Left renal cortex interstitium (tissue), 4 donors: Measurements from ENCODE around the gene DNAAF1. TPM values are rescaled to one million over a fixed set of nuclear protein-coding genes. Genes with fewer than 3 reads are reported as not detected.
A peak's percentile ranks its signal among the peaks of the same experiment; 100 is the strongest.

ENCODE experiments used
- DNase-seq, 4 donors: peaks; one replicate each; pipeline ENCODE4 v3.0.0-alpha.2; 2013; ENCODE audit warnings: low read depth in 4 of 4, low spot score in 2 of 4, missing footprints in 1 of 4
- polyA plus RNA-seq, 4 donors: library from polyadenylated mRNA; unstranded; fragments of 120-200 nt; gene quantifications; one replicate each; pipeline ENCODE4 v1.2.1, GENCODE V29; 2013; ENCODE audit not compliant: insufficient read length in 4 of 4

Gene DNAAF1
- polyA plus RNA-seq, 4 donors: 2.7 to 9.0 (median 5.2) TPM

DNA sequence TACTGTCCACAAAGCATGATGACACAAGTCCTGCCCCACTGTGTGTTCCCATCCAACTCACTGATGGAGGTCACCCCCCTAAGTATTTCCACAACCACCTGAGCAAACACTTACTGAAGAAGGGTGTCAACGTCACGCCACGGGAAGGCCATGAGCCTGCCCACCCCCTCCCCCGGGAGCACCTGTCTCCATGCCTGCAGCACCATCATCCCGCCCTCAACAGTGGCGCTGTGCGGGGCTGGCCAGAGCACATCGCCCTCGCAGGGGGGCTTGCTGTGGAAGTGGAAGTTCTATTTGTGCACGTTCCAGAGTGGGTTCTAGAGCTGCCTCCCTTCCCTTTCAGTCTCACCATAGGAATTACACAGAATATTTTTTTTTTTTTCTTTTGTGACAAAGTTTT, 24.1 kb upstream of the DNAAF1 start:
- DNase-seq: no peak

GRCh38 chr16:84124257-84125073, 20.6 kb upstream of the DNAAF1 start:
- DNase-seq: no peak

GRCh38 chr16:84131117-84131516, 14.0 kb upstream of the DNAAF1 start:
- DNase-seq: no peak

GRCh38 chr16:84132527-84133285, 12.4 kb upstream of the DNAAF1 start:
- no peak for DNase-seq

DNA sequence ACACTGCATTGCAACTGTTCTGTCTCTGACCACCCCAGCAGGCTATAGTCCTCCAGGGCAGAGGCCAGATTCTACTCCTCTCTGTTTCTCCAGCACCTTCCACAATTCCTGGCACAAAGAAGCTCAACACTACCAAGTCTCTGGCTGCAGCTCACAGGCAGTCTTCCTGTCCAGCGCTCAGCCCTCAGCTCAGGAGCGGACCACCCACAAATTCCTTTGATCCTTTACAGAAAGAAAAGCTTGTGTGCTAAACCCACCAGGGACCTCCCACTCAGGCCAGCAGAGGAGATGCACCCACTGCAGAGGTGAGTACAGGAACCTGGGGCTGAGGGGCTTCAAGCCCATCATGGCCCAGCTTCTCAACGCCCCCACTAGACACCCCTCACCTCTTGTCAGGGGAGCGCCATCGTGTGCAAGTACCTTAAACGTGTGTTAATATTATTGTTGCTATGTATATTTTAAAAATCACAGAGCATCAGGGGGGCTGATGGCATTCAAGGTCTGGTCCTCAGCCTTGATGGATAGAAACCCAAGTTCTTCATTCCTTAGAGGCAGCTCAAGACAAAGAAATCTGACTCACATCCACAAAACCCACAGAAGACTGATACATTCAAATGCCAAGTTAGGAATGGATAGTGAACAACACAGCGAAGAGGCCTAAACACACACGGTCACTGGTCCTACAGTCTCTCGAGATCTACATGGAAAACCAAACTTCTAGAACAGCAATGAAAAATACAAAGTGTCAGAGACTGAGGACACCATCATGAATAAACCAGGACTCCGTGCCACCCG, 8.6 kb upstream of the DNAAF1 start:
- DNase-seq: no peak

- no peak for DNase-seq
Measured at GRCh38 chr16:84137287-84137686, 7.8 kb upstream of the DNAAF1 start.

GRCh38 chr16:84137769-84138357, 7.2 kb upstream of the DNAAF1 start:
- DNase-seq: no peak

DNA sequence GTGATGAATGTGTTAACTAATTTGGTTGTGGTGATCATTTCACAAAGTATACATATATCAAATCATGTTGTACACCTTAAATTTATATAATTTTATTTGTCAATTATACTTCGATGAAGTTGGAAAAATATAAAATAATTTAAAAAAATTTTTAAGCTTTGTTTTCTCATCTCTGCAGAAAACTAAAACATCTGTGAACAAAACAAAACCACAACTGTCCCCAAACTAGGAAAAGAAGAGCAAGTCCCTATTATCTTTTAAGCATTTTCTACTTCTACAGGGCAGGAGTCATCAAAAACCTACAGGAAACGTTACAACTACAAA, 6.6 kb upstream of the DNAAF1 start:
- no peak for DNase-seq

GRCh38 chr16:84138824-84139627, 6.1 kb upstream of the DNAAF1 start:
- peak in 1 of 4 donors; percentile 41 for DNase-seq

DNA sequence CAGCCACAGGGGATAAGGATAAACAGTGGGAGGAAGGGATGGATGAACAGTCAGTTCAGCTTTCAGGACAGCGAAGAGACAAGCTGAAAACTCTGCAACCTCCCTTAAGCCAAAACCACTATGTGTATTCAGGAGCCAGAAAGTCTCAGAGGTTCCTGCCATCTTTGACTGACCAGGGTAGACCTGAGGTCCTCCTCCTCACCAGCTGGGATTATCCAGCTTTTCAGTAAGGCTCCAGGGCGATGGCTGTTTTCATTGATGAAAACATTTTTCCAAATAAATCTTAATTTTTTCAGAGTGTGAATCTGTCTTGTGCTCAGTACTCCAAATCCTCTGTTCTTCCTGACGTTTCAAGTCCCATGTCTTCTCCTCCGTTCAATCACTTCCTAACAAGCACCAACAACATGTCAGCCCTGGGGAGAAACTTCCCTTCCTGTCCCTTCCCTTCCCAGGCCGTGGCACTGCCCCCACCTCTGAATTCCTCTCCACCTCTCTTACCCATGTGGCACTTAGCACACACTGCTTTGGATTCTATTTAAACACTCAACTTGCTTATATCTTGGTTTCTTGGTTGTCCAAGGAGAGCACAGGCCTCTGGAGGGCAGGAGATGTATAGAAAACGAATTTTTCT, 5.4 kb upstream of the DNAAF1 start:
- DNase-seq: no peak

DNA sequence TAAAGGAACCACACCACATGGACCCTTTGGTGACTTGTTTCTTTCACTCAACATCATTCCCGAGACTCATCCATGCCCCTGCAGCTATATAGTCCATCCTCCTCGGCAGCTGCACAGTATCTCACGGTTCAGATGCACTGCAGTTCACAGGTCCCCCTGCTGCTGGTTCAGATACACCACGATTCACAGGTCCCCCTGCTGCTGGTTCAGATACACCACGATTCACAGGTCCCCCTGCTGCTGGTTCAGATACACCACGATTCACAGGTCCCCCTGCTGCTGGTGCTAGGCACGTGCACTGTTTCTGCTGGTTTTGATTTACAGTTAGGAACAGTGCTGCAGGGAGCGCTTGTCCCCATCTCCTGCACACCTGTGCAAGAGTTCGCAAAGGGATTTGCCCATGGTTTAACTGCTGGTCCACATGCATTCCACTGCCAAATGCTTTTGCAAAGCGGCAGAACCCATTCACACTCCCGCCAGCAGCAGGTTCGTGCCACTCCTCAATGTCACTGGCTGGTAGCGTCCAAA, 3.9 kb upstream of the DNAAF1 start:
- no peak for DNase-seq

GRCh38 chr16:84143081-84143480, 2.0 kb upstream of the DNAAF1 start:
- no peak for DNase-seq

- no peak for DNase-seq
Measured at GRCh38 chr16:84143784-84144199, 1.3 kb upstream of the DNAAF1 start.

GRCh38 chr16:84144209-84144858, 774 bp upstream of the DNAAF1 start:
- no peak for DNase-seq

DNA sequence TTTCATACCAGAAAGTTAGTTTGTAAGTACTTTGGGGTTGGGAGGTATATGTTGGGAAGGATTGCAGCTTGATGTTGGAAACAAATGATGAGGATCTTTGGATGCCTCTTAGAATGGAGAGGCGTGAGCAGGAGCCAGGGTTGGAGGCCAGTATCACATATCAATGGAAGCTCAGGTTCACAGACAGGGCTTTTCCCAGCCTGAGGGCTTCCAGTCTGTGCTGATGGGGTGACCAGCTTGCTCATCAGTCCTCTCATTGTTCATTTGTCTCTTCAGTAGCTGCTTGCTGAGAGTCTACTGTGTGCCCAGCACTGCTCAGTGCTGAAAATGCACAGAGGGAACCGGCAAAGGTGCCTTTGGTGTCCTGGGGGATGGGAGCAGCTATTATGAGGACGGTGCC, 5.8 kb downstream of the DNAAF1 start:
- DNase-seq: no peak

DNA sequence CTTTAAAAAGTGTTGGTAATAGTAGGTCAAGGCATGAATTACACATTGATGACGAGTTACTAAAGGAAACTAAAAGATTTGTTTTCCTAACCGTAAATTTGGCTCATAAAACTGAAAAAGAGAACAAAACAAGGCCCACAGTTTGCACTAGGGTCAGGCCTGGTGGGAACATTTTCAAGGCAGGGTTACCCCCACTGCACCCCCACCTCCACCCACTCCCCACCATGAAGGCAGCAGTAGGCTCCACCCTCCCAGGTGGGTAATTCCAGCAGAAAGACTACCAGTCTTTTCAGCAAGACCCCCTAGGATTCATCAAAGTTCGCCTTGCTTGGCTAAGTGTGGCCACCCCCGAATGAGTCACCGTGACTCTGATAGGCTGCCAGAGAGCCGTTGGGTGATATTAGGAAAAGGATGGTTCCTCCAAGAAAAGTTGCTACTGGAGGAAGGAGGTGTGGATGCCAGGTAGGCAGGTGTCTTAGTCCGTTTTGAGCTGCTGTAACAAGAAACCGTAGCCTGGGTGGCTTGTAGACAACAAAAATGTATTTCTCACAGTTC, 8.6 kb downstream of the DNAAF1 start:
- DNase-seq: no peak

DNA sequence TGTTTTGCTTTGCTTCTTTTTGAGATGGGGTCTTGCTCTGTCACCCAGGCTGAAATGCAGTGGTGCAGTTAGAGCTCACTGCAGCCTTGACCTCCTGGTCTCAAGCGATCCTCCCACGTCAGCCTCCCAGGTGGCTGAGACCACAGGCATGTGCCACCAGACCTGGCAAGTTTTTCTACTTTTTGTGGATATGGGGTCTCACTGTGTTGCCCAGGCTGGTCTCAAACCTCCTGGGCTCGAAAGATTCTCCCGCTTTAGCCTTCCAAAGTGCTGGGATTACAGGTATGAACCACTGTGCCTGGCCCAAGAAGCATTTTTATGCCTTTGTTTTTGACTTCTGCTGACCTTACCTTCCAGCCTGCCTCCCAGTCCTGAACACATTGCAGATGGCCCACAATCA, 10.1 kb downstream of the DNAAF1 start:
- DNase-seq: no peak

- no peak for DNase-seq
Measured at GRCh38 chr16:84155771-84156170, 10.7 kb downstream of the DNAAF1 start.

GRCh38 chr16:84156342-84156784, 11.3 kb downstream of the DNAAF1 start:
- DNase-seq: no peak
